GM12872 (cell line): Measurements from ENCODE around the gene OR4C6.
A peak's percentile ranks its signal among the peaks of the same experiment; 100 is the strongest.

Experiments used
- CTCF ChIP-seq: IDR thresholded peaks from 3 replicates; pipeline ENCODE4 v1.5.1; 2011; ENCODE audit warnings: low read depth, mild to moderate bottlenecking, low read length, moderate library complexity; ENCODE audit not compliant: insufficient read depth

Gene OR4C6

GRCh38 chr11:55669376-55669775, 7.4 kb downstream of the OR4C6 start:
- TF ChIP-seq CTCF = no peak

GRCh38 chr11:55673860-55674259, 11.9 kb downstream of the OR4C6 start:
- no peak for TF ChIP-seq CTCF

- TF ChIP-seq CTCF = no peak
Measured at GRCh38 chr11:55697817-55698216, 35.8 kb downstream of the OR4C6 start.

- no peak for TF ChIP-seq CTCF
Measured at GRCh38 chr11:55701429-55701828, 39.4 kb downstream of the OR4C6 start.

- peak; percentile 42 for TF ChIP-seq CTCF
Measured at GRCh38 chr11:55707029-55707428, 45.0 kb downstream of the OR4C6 start.

GRCh38 chr11:55714982-55715888, 53.2 kb downstream of the OR4C6 start:
- TF ChIP-seq CTCF = peak; percentile 44; the same call in 2 of the 3 replicates
